HG03103 (cell line): Measurements from ENCODE around the gene CYP26B1.

ENCODE experiments used
- ATAC-seq: cut with Tn5 transposase; IDR thresholded peaks from one replicate; pipeline ENCODE4 v1.9.1; 2021; ENCODE audit warnings: low read depth; ENCODE audit not compliant: unreplicated experiment

CYP26B1 gene

DNA sequence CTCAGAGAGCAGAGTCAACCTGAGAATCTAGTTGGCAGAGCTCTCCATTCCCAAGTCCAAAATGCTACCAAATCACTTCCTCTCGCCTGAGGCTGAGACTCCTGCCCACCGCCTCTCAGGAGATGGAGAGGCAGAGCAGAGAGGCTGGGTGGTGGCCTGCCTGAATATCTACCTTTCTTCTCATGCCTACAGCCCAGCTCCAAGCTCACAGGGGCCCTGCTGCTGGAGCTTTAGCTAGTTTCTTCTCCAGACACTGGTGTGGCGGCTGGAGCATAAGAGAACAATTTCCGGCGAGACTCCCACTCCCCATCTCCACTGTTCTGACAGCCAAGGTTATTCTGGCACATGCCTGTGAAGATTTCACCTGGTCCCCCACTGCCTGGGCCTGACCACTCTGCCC, 8.1 kb upstream of the CYP26B1 start:
- ATAC-seq = no peak

GRCh38 chr2:72155151-72155550, 7.5 kb upstream of the CYP26B1 start:
- ATAC-seq = no peak

DNA sequence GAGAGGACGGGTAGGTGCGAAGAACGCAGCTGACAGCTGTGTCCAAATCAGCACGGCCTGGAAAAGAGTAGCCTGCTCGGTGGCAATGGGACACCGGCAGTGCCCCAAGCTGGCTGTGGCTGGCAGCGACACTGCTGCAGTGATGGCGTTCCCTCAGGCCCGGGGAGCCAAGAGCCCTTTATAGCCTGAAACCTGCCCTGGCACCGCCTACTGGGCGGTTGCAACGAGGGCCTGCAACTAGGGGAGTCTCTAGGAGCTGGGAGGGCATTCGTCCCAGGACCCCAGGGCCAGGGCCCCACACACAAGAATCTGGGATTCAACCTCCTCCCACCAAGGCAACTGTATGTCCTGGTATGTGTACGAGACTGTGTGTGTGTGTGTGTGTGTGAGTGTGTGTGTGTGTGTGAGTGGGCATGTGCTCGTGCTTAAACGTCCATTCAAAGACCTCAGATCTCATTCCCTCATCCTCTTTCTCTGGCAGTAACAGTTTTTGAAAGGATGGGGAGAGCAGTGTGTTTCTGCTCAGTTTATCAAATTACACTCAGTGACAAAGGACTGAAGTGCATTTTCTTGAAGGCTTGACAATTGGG, 6.8 kb upstream of the CYP26B1 start:
- ATAC-seq = no peak

DNA sequence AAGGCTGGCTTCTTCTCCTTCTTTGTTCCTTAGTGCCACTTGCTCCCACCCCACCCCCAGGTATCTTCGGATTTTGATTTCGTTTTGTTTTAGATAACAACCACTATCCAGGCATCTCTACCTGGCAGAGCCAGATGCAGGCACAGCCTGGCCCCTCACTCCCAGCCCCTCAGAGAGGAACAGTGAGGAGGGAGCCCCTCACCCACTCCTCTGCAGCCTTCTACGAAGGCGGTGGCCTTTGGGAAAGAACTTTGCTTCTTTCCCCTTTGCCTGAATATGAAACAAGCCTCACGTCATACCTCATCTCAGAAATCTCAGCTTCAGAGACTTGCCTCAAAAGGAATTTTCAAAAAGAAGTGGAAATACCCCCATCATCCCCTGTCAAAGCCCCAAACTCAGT, 6.3 kb upstream of the CYP26B1 start:
- no peak for ATAC-seq

- ATAC-seq = no peak
These were observed 5.5 kb upstream of the CYP26B1 start for GRCh38 chr2:72153026-72153791.

DNA sequence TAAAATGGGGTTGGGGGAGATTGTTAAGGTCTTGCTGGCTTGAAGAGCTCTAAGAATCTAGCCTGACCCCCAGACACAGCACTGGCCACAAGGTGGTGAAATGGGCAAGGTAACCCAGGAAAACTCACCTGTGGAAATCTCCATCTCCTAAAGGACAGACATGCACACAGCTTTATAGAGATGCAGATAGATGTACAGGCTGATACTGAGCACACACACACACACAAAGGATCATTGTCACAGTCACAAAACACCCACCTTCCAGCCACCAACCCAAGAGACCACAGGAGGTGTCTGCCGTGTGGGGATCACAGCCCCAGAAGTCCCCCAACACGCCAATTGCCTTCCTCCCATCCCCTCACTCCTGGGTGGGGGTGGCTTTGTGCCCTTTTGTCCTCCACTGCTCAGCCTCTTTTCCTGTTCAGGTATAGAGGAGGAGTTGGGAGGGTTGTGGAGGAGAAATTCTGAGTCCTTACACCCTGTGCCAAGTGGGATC, 3.2 kb upstream of the CYP26B1 start:
- ATAC-seq = no peak

DNA sequence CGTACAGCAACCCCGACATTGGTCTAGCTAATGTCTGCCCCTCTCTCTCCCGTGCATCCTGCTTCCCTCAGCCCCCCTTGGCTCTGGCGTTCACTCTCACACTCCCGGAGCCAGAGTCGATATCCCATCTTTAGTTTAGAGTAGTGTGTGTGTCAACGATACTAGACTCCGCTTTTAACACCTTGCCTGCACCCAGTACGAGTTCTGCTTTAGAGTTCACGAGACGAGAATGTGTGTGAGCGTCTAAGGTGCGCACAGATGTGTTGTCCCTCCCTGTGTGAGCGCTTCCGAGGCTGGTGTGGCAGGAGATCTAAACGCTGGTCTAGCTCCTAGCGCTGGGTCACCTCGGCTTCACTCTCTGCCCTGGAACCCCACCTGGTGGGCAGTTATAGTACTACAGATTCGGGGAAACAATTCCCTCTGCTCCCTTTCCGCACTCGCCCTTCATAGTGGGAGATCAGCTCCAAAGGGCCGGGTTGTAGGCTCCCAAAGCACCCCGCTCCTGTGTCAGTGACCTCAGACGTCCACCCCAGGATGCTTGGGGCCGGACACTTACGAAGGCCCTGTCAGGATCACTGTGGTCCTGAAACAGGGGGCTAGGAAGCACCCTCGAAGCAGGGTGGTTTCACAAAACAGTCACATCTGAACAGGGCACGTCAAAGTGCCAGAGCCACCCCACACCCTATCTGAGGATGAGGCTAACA, 2.6 kb upstream of the CYP26B1 start:
- peak; percentile 62 for ATAC-seq

DNA sequence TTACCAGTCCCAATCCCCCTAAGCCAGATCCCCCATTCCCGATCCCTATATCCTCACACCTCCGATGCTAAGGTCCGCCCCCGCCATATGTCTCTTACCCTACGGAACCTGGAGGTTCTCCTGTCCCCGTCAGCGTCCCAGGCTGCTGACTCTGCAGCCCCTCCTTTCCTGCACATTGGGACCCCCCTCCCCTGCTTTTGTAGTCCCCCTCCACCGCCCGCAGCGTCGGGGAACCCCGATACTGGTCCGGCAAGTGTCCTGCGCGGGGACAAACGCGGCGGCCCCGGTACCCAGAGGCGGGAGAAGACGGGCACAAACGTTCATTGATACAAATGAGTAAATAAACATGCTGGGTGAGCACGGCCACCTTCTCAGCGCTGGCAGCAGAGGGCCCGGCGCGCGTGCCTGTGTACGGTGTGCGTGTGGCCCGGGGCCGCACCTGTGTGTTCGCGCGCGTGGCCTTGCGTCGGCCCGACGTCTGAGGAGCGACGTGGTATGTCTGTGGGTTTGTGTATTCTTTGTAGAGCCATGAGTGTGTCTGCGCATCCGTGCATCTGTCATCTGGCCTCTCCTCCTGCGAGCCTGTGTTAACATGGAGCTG, 2.0 kb upstream of the CYP26B1 start:
- ATAC-seq = peak; percentile 3

DNA sequence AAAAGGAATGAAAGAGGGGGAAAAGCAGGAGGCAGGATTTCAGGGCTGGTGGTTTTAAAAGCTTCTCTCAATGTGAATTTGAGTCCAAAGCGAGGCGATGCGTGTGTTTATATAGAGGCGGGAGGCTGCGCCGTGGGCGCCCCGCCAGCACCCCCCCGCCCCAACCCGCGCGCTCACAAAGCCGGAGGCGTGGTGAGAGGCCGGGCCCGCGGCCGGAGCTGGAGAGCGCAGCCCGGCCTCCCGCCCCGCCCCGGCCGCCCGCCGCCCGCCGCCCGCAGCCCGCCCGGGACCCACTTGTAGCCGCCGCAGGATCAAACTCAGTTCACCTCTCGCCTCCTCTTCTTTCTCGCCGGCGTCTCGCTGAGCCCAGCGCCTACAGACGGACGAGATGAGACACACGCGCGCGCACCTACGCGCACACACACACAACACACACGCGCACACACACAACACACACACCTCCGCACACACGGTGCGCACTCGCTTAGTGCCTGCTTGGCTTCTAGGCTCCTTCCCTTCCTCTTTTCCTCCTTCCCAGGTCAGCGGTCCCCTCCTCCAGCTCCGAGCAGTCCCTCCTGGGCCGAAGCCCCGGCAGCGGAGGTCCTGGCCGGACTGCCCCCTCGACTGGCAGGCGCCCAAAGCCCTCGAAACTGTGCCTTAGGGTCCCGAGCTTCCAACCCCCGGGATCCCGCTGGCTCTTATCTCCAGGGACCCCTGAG, 1.3 kb upstream of the CYP26B1 start:
- no peak for ATAC-seq

DNA sequence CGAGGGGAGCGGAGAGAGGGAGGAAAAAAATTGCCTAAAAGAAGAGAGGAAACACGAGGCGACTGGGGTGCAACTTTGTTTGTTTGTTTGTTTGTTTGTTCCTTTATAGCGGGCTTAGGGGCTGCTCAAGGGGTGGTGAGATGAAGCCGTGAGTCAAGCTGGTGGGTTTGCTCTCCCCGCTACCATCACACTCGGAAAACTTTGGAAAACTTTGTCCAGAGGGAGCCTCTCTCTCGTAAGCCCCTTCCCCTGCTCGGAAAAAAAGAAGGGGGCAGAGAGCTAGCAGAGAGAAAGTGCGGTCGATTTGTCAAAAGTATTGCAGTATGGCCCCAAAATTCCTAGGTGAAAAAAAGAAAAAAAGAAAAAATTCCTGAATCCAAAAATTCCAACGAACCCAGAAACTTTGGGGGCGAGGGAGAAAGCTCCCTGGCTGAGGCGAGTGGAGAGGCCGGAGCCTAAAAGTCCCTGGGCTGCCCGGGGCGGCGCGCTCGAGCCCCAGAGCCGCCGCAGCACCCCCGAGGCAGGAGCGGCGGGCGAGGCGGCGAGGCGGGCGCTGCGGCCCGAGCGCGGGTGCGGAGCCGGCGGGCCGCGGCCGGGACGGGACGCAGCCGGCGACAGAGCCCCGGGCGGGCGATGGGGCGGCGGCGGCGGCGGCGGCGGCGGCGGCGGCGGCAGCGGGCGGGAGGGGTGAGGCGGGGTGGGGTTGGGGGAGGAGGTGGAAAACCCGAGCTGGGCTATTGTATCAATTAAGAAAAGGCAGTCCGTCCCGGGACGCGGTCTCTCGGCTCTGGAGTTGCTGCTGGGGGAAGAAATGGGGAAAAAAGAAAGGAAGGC, 558 bp upstream of the CYP26B1 start:
- ATAC-seq = no peak

GRCh38 chr2:72146347-72147302, 1.0 kb downstream of the CYP26B1 start:
- ATAC-seq = no peak

- no peak for ATAC-seq
These were observed 1.9 kb downstream of the CYP26B1 start for GRCh38 chr2:72145658-72146329.

- ATAC-seq = no peak
These were observed 2.4 kb downstream of the CYP26B1 start for GRCh38 chr2:72145289-72145657.

DNA sequence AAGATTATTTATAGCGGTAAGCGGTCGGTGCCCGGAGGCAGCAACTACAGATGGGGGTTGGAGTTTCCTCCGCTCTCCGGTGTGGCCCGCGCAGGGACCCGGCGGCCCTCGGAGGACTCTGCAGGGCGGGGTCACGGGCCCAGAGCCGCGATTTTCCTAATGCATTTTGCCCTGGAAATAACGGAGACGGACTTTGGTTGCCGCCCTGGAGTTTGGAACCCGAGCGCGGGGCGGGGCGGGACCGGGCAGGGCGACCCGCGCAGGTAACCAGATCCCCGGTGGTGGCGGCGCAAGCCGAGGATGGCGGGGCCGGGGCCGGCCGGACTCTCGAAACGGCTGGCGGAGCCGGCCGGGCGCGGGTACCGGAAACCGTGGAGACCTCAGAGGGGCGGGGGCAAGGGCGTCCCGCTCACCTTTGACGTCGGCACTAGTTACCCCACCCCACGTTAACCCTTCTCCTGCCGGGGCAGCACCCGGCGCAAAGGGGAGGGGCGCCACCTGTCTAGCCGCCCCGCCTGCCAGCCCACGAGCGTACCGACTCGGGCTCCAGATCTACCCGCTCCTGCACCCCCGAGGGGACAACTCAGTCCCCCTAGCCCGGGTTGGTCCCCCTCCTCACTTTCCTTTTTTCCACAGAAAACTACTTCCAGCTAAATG, 2.9 kb downstream of the CYP26B1 start:
- ATAC-seq = no peak

DNA sequence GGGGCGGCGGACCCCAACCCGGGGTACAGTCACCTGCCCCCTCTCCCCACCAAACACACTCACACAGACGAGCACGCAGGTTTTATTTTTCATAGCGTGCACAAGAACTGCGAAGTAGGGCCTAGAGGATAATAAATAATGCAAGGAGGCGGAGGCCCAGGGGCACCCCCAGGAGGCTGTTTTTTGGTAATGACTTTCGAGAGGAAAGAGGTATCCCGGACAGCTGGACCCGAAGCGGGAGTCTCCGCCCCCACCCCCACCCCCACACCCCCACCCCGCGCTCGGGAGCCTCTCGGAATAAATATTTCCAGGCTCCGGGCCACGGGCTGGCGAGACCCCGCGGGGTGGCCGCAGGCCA, 3.4 kb downstream of the CYP26B1 start:
- ATAC-seq = no peak

DNA sequence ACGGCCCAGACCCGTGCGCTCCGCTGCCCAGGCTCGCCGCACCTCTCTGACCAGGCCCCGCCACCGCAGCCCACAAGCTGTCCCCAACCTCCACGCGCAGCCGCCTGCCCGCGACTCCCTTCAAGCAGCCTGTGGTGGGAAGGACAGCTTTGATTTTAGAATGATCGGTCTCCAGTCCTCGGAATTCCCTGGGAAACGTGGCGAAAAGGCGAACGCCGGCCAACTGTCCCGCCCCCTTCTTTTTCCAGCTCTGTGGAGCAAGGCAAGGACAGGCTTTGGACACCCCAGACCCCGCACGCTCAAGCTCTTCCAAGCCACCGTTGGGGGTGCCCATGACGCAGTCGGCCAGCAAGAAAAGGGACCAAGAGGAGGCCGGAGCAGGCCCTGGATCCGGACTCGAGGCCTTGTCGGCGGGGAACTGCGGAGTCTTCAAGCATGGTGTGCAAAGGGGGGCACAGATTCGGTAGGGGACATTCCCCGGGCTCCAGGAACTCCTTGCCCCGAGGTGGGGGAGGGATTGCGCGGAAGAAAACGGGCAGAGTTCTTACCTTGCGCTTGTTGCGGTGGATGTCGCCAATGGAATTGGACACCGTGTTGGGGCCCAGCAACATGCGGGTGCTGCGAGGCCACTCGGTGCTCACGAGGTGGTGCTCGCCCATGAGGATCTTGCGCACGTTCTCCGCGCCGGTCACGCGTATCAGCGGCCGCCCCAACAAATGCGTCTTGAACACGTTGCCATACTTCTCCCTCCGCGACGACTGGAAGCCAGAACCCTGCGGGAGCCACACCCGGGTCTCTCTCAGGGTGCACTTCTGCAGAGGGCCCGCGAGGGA, 4.0 kb downstream of the CYP26B1 start:
- no peak for ATAC-seq
